ENCODE data around the gene VPS37B. TPM values are rescaled to one million over a fixed set of nuclear protein-coding genes. Genes with fewer than 3 reads are reported as not detected.

VPS37B gene
- polyA plus RNA-seq, 1 of the 3 experiments (the other 2 are of a cell fraction) = 41.1 TPM

- Histone ChIP-seq H3K4me1 (ENCODE audit: control insufficient read depth in 1 of 2, insufficient read depth in 2 of 2, low read depth in 1 of 2, low read length in 1 of 2) (peaks cover 0 to 23% of the 10 kb centered on the region in 2 experiments; a peak in 3 of 4 replicates), H2AFZ (ENCODE audit: low read depth) (no peak overlapping the region), H3K9me2 (no peaks in the 10 kb centered on the region), H3K9me3 (no peaks in the 10 kb centered on the region), H3K36me3 (replicated peaks in 1 of 2; ENCODE audit: control insufficient read depth in 1 of 2, insufficient read depth in 2 of 2, low read length in 1 of 2) (peaks cover 9 to 44% of the 10 kb centered on the region in 2 experiments), H3K27me3 (ENCODE audit: insufficient read depth) (no peaks in the 10 kb centered on the region), H3K79me2 (ENCODE audit: insufficient read depth) (peaks cover 1% of the 10 kb centered on the region; the same call in 1 of the 2 replicates), H3K4me2 (no peak overlapping the region), H3F3A (replicated peaks; ENCODE audit: insufficient read depth) (no peaks in the 10 kb centered on the region), H4K20me1 (ENCODE audit: insufficient read depth) (no peaks in the 10 kb centered on the region), H3K9ac (no peak overlapping the region), H3K4me3 (ENCODE audit: low read depth in 2 of 2, low read length in 1 of 2) (no peak overlapping the region), H3K27ac (ENCODE audit: low read depth in 2 of 2, low read length in 1 of 2) (no peak overlapping the region)
- ChIA-PET POLR2A (no interaction called here), CTCF (interaction anchor here (3.5 to 6.3 kb wide), 2 partner anchors 73 to 87 kb away, joined by 17 to 28 read pairs; no protein-coding TSS in a partner anchor)
- TF ChIP-seq REST (IDR thresholded peaks at IDR 0.05; ENCODE audit: low read depth, low read length) (no peak), YY1 (IDR thresholded peaks at IDR 0.05; ENCODE audit: low read depth) (no peak), ELF1 (IDR thresholded peaks at IDR 0.05) (no peak), USF2 (IDR thresholded peaks at IDR 0.05; ENCODE audit: borderline replicate concordance, low read depth, low read length) (no peak), SIN3A (IDR thresholded peaks at IDR 0.05; ENCODE audit: borderline replicate concordance, low read depth, low read length) (no peak), RCOR1 (IDR thresholded peaks at IDR 0.05; ENCODE audit: low read length) (no peak), USF1 (IDR thresholded peaks at IDR 0.05; ENCODE audit: borderline replicate concordance, low read depth) (no peak), NRF1 (IDR thresholded peaks at IDR 0.05; ENCODE audit: low read depth, low read length) (no peak), FOXM1 (IDR thresholded peaks at IDR 0.05; ENCODE audit: low read depth) (no peak), POLR2AphosphoS5 (IDR thresholded peaks at IDR 0.05; ENCODE audit: low read depth, low read length) (no peak), EZH2phosphoT487 (IDR thresholded peaks at IDR 0.05; ENCODE audit: borderline replicate concordance, low read depth) (no peak), PBX3 (IDR thresholded peaks at IDR 0.05) (no peak), TEAD4 (IDR thresholded peaks at IDR 0.05; ENCODE audit: borderline replicate concordance, insufficient read depth) (no peak), MEF2A (IDR thresholded peaks at IDR 0.05; ENCODE audit: borderline replicate concordance, low read depth) (no peak), CTCF (IDR thresholded peaks at IDR 0.05) (no peak), RAD21 (IDR thresholded peaks at IDR 0.05; ENCODE audit: low read length) (no peak), RXRA (IDR thresholded peaks at IDR 0.05; ENCODE audit: borderline replicate concordance, low read depth) (no peak)
- no peak for DNase-seq
- WGBS (ENCODE audit: low lambda C conversion rate) = 96% methylated on average over 14 of the region's 17 CpGs
Measured at GRCh38 chr12:122866379-122866778, 29.5 kb downstream of the VPS37B start.

All from SK-N-SH (cell line).